T-helper 1 cell treated with Interleukin-12 subunit alpha and Interleukin-12 subunit beta and Interleukin-4 antibody, amounts not matched to agents 30 ng/mL and 1 ng/mL, for 36 hours (primary cell): Measurements from ENCODE around the gene GSX1. TPM values are rescaled to one million over a fixed set of nuclear protein-coding genes. Genes with fewer than 3 reads are reported as not detected.

Experiments
- intact Hi-C: fragments of 100-400 bp; cut with micrococcal nuclease; formaldehyde crosslinking; loops from one replicate; pipeline ENCODE4 v1.15.1; 2024
- total RNA-seq: library from RNA; stranded (reverse); gene quantifications from 2 replicates; pipeline ENCODE4 v1.2.3, GENCODE V29; 2022

Gene GSX1
- total RNA-seq, 1 donor from 2014 or later: not detected

DNA sequence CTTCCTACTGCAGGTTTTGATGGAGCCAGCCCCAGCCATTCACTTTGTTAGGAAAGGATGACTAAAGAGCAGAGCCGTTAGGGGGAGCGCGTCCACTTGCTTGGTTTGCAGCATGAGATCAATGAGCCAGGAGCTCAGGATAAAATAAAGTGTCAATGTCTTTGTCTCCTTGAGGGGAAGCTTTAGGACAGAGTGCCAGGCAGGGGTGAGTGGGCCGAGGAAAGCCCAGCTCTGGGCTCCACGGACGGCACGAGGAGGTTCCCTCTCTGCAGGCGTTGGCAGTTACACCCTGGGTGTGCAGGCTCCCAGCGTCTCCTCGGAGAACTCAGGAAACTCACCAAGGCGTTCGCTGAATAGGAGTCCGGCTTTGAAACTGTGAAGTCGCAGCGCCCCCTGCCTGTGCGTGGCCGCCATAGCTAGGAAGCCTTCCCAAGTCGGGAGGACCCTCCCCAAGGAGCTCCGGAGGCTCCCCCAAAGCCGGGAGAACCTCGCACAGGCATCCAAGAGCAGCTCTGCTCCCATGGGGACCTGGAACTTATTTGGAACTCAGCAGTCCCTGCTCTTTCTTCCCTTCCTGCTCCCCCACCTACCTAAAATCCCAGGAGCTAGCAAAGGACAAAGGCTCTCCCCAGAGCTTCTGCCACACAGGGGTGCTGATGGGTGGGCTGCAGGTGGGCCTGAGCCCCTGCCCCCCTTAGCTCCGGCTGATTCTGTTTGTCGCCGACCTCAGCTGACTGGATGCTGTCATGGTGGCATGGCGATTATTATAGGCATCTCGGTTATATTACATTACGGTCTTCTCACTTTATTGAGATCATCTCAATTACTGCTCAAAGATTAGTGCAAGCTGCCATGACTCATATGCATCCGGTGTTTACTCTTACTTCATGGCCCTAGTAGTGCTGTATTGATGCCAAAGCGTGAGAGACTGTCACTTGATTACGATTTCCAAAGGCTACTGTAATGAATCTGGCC lies 34.4 kb downstream of the GSX1 start:
- intact Hi-C loops: loop anchor here (1.0 to 5.0 kb wide), 9 partner anchors 56 to 841 kb away; partner anchors contain the start of genes LNX2 and POLR1D

DNA sequence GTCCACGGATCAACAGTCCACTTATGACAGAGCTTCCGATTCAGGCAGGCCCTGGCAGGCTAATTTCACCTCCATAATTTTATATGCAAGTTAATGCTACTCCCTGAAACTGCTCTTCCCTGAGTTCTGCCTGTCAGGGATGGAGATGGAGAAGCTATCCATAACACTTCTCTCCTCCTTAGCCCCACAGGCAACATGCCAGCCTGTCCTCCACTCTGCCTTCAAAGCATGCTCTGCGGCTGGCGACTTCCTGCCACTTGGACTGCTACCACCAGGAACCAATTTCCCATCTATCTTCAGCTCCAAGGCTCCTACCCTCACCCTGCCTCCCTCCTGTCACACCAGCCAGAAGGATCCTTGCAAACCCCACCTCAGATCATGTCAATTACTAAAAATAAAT lies 35.4 kb downstream of the GSX1 start:
- intact Hi-C loops: loop anchor here (2.0 to 5.0 kb wide), 2 partner anchors 57 to 205 kb away; partner anchors contain the start of genes LNX2 and POLR1D

DNA sequence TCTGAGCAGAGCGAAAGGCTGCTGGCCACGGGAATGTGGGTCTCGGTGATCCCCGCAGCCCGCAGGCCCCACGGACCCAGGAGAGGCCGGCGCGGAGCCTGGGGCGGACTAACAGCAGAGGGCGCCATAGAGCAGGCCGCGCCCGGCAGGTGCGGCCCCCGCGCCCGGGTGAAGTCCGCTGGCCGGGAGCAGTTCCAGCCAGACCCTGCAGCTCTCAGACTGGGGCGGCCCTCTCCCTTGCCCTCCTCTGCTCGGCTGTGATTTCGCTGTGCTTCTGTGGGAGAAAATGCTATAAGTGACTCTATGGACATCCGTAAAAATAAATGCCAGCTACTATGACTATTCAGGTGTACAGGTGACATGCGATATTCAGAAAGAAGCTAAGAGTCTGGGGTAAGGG lies 37.7 kb downstream of the GSX1 start:
- intact Hi-C loops: loop anchor here (1.0 kb wide), 2 partner anchors 154 to 468 kb away; no protein-coding TSS in a partner anchor

DNA sequence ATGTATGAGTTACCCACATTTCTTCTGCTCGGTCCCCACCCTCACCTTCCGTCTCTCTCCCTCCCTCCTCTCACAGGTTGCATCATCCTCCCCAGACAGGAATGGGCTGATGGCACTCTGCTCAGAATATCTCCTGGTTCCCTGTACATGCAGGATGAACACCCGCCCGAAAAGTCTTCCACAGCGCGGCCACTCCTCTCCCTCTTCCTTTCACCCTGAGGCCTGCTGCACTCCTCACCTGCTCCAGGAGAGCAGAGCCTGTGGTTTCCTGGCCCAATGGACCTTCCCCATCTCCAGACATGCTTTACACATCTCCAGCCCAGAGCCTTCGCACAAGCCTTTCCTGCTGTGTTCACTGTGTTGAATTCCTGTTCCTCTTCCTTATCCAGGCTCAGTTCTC lies 40.9 kb downstream of the GSX1 start:
- intact Hi-C loops: no loop called here

DNA sequence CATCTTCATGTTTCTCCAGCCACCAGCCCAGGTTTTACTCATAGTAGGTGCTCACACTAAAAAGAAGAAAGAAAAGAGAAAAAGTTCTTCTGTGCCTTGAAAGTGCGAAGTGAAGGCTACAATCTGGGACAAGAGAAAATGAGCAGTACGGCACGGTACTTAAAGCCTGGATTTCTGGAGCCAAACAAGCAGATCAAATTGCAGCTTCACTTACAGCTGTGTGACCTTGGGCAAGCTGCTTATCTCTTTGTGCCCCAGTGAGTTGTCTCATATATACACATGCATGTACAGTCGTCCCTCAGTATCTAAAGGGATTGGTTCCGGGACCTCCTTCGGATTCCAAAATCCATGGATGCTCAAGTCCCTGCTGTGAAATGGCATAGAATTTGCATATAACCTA lies 41.8 kb downstream of the GSX1 start:
- intact Hi-C loops: no loop called here

DNA sequence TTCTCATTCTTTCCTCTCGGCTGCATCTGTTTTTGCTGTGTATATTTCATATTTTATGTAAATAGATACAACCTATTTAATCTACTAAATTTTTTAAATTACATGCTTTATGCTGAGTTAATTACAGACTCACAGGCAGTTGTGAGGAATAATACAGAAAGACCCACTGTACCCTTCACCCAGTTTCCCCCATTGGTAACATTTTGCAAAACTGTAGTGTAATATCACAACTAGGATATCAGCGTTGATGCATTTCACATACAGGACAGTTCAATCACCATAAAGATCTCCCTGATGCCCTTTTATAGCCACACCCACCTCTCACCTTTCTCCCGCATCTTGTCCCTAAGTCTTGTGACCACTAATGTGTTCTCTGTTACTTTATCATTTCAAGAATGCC lies 43.5 kb downstream of the GSX1 start:
- intact Hi-C loops: no loop called here

DNA sequence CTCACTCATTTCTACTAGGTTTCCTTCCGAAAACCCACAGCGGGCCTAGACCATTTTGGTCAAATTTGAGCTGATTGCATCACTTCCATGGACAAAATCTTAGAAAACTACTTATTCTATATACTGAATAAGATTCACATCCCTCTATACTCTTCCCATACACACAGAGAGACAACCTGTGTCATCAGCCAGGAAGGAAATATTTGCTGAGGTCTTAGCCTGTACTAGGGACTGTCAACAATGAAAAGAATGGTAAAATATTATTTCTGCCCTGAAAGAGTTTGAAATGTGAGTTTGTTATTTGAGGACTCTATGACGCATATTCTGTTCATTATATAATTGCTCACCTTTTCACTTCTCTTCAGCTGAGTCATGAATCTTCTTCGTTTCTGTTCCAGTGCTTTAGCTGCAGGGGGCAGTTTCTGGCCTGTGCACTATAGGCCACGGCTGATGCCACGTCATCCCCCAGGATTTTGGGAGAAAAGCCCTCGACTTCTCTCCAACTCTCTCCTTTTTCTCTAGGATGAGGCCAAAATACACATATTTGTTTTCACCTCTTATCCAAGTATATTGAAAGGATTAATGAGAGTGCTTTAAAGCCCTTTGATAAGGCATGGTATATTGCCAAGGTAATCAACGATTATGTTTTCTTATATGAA lies 47.7 kb downstream of the GSX1 start:
- intact Hi-C loops: no loop called here

DNA sequence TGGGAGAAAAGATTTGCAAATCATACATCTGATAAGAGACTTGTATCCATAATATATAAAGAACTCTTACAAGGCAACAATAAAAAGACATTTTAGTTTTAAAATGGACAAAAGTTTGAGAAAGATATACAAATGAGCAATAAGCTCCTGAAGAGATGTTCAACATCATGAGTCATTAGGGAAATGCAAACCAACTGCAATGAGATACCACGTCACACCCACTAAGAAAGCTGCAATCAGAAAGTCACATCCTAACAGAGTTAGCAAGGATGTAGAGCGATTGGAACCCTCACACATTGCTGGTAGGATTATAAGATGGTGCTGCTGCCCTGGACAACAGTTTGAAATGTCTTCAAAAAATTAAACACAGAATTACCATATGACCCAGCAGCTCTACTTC lies 50.3 kb downstream of the GSX1 start:
- intact Hi-C loops: no loop called here

Other genes with a start within 250 kb of the GSX1 start
- 6.5 and 7.0 TPM in 2 replicates for gene LNX2, start 172.0 kb upstream of the GSX1 start, total RNA-seq
- 99.5 and 103 TPM in 2 replicates for gene POLR1D, start 170.6 kb upstream of the GSX1 start, total RNA-seq
- not detected in 2 replicates for gene PDX1, start 127.5 kb downstream of the GSX1 start, total RNA-seq
- gene CDX2, start 176.8 kb downstream of the GSX1 start, total RNA-seq: not detected in 2 replicates
- gene URAD, start 196.2 kb downstream of the GSX1 start, total RNA-seq: not detected in 2 replicates